ENCODE data around the gene CYP24A1.

- TF ChIP-seq CTCF (IDR thresholded peaks at IDR 0.05; ENCODE audit: low read length) (no peak), EZH2 (IDR thresholded peaks at IDR 0.05; ENCODE audit: borderline replicate concordance, low read length) (no peak)
Measured at GRCh38 chr20:54204063-54204462, 30.3 kb upstream of the CYP24A1 start.
